HEK293 (cell line): ENCODE results near the gene DMD.

ENCODE experiments used
- CTCF ChIP-seq: fragments of 450-650 bp; formaldehyde crosslinking; IDR thresholded peaks from 2 replicates; pipeline ENCODE4 v1.5.1; 2016; ENCODE audit warnings: missing biosample characterization, missing genetic modification characterization
- FEZF1 ChIP-seq: fragments of 450-650 bp; formaldehyde crosslinking; IDR thresholded peaks from 2 replicates; pipeline ENCODE4 v1.5.1; 2016; ENCODE audit warnings: missing biosample characterization, missing genetic modification characterization
- KLF16 ChIP-seq: fragments of 450-650 bp; formaldehyde crosslinking; IDR thresholded peaks from 2 replicates; pipeline ENCODE4 v1.5.1; 2017; ENCODE audit warnings: missing biosample characterization, missing genetic modification characterization
- REST ChIP-seq: fragments of 450-650 bp; formaldehyde crosslinking; IDR thresholded peaks from 2 replicates; pipeline ENCODE4 v1.5.1; 2016; ENCODE audit warnings: missing biosample characterization, missing genetic modification characterization
- SP7 ChIP-seq: fragments of 450-650 bp; formaldehyde crosslinking; IDR thresholded peaks from 2 replicates; pipeline ENCODE4 v1.5.1; 2016; ENCODE audit warnings: missing biosample characterization, missing genetic modification characterization
- TCF7L2 ChIP-seq: IDR thresholded peaks from 2 replicates; pipeline ENCODE4 v1.6.1; 2011; ENCODE audit warnings: low read depth, mild to moderate bottlenecking, inconsistent platforms, low read length, moderate library complexity, borderline replicate concordance
- ZFP3 ChIP-seq: fragments of 450-650 bp; formaldehyde crosslinking; IDR thresholded peaks from 2 replicates; pipeline ENCODE4 v1.5.1; 2016; ENCODE audit warnings: low read depth, missing biosample characterization, missing genetic modification characterization
- ZNF404 ChIP-seq: fragments of 450-650 bp; formaldehyde crosslinking; IDR thresholded peaks from 2 replicates; pipeline ENCODE4 v1.5.1; 2017; ENCODE audit warnings: missing biosample characterization, missing genetic modification characterization
- ZNF660 ChIP-seq: fragments of 450-650 bp; IDR thresholded peaks from 2 replicates; pipeline ENCODE4 v1.5.1; 2018; ENCODE audit warnings: missing biosample characterization, mild to moderate bottlenecking, missing genetic modification characterization
- ZSCAN18 ChIP-seq: fragments of 450-650 bp; formaldehyde crosslinking; IDR thresholded peaks from 2 replicates; pipeline ENCODE4 v1.5.1; 2016; ENCODE audit warnings: missing biosample characterization, missing genetic modification characterization

GRCh38 chrX:31807165-31807564, 1404.2 kb downstream of the DMD start:
- TF ChIP-seq CTCF (tag by site-specific recombination) (no peak), KLF16 (tag by site-specific recombination) (no peak), SP7 (tag by site-specific recombination) (no peak), ZNF404 (tag by site-specific recombination) (no peak), ZFP3 (tag by site-specific recombination) (no peak), FEZF1 (tag by site-specific recombination) (no peak), TCF7L2 (no peak), ZSCAN18 (tag by site-specific recombination) (no peak), ZNF660 (tag by site-specific recombination) (no peak), REST (tag by site-specific recombination) (no peak)
